Brain pericyte (primary cell): Measurements from ENCODE around the gene KRT86.
"Not testable (repeated sequence)": the region's sequence is repeated elsewhere in the genome, so short reads cannot be mapped to it uniquely, and the experiment has no call there.

Experiments used
- DNase-seq: peaks from one replicate; pipeline ENCODE4 v3.0.0-alpha.2; 2012; ENCODE audit warnings: low read depth, low spot score

Gene KRT86

DNA sequence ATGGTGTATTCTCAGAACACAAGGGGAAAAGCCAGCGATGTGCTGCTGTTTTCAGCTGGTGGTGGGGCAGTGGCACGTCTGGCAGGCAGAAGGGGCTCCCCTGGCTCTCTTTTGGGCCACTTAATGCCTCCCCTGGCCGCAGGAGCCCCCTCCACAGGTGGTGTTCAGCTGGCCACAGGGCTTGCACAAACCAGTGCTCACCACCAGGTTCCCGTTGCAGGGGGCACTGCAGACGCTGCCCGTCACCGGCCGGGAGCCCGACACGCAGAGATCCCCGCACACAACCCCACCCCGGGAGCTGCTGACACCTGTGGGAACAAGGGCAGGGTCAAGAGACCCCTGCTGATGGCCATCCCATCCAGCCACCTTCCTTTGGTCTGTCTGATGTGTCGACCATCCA is 40.1 kb downstream of the KRT86 start:
- no peak for DNase-seq

DNA sequence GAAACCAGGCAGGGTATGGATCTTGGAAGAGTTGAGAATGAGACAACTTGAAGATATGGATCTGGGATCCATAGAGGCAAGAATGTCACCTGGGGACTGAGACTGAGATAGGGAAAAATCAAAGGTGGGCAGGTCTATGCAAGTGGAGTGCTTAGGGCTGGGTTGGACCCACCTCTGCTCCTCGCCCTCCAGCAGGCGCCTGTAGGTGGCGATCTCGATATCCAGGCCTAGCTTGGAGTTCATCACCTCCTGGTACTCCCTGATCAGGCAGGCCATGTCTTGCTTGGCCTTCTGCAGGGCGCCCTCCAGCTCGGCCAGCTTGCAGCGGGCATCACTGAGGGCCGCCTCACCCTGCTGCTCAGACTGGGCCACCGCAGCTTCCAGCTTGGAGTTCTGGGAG is 41.3 kb downstream of the KRT86 start:
- not testable (repeated sequence) for DNase-seq

DNA sequence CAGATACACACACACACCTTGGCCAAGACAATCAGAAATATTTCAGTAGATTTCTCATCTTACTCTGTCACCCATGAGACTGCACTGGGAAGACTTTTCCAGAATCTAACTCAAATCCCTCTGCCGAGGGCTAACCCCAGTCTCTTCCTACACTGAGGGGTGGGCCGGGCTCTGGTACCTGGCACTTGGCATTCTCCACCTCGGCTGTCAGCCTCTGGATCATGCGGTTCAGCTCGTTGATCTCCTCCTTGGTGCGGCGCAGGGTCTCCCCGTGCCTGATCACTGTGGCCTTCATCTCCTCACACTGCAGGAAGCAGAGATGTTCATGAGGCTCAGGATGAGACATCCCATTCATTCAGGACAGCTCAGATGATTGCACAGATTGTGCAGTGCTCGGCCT is 41.8 kb downstream of the KRT86 start:
- DNase-seq, result no peak

DNA sequence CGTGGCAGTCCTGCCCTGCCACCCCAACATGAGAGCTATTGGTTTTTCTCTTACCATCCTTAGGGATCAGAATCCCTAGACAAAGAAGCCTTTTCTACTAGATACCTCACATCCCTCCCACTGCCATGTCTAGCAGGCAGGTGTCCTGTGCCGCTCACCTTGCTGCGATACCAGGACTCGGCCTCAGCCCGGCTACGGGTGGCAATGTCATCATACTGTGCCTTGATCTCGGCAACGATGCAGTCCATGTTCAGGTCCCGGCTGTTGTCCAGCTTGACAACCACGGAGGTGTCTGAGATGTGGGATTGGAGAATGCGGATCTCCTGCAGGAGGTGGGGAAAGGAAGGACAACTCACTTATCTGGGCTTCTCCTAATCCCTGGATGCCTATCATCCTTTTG is 42.3 kb downstream of the KRT86 start:
- no peak for DNase-seq

DNA sequence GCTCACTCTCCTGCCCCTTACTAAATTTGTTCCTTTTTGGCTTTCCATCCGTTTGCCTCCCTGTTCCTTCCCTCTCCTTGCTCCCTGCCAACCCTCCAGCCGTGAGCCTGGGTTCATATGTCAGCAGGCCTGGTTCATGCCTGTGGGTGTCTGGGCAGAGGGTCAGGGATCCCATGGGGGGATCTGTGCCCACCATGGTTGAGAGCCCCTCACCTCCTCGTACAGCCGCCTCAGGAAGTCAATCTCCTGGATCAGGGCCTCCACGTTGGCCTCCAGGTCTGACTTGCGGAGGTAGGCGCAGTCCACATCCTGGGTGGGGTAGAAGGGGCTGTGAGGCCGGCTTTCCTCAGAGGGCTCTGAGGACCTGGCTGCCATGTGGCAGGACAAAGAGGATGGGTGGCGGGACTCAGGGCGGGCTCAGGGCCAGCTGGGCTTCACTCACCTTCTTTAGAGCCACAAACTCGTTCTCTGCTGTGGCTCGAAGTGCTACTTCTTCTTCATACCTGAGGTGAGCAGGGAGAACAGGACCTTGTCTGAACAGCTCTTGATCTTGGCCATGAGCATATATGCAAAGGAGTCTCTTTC is 43.1 kb downstream of the KRT86 start:
- DNase-seq, result no peak

DNA sequence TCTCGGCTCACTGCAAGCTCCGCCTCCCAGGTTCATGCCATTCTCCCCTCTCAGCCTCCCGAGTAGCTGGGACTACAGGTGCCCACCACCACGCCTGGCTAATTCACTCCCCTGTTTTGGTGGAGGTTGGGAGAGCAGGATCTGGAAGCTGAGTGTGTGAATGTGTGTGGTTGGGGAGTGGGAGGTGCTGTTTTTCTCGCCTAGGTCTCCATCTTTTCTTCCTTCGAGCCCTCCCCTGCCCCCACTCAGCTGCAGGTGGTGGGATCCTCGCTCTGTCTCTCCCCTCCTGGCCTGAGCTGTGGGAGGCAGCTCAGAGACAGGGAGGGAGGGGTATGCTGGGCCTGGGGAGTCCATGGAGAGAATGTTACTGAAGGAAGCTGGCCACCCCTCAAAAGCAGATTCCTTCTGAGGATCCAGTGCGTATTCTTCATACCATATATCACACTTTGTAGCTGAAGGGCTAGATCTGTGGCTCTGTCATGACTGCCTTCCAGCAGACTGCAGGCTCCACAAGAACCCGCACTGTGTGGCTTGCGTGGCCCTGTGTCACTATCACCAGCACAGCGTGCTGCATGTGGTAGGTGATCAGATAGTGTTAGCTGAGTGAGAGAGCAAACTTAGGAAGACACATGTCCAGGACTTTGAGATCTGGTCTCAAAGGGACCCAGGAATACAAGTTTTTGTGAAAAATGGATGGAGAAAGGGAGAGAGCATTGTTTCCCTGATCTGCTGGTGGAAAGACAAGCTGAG is 44.0 kb downstream of the KRT86 start:
- DNase-seq, result no peak

DNA sequence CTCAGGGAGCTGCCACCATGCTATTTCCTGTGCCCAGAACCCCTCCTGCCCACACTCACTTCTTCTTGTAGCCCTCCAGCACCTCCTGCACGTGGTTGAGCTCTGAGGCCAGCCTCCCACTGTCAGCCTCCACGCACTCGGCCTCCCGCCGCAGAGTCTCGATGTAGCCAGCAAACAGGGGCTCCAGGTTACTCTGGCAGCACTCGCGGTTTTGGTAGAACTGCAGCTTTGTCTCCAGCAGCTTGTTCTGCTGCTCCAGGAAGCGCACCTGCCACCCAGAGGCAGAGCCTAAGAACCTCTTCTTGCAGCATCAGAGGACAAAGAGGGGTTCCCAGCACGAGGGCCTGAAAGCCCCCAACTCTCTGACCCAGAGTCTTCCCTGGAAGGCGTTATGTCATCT is 44.7 kb downstream of the KRT86 start:
- DNase-seq, result no peak

DNA sequence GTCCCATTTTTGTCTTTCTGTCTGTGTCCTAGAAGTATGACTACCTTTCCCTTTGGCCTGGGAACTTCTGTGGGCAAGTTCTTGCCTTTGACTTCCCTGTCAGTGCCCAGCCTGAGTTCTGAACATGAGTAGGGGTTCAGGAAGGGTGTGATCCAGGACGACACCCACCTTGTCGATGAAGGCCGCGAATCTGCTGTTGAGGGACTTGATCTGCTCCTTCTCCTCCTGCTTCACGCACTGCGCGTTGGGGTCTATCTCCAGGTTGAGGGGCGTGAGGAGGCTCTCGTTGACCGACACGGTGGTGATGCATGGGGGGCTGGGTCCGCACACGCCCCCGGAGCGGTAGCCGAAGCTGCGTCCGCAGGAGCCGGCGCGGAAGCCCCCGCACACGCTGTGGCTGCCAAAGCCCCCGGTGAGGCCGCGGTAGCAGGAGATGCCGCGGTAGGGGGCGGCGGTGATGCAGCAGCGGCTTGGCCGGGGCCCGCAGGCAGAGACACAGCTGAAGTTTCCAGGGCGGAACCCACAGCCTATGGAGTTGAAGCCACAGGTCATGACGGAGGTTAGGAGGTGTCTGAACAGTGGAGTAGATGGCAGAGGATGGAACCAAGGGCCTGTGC is 46.4 kb downstream of the KRT86 start, which contains the start of gene KRT83:
TSS of gene KRT83 (minus strand) at position 615 of the 617 bp plus-strand sequence. CDS start at position 552, 63 bp downstream.
- DNase-seq, result no peak

DNA sequence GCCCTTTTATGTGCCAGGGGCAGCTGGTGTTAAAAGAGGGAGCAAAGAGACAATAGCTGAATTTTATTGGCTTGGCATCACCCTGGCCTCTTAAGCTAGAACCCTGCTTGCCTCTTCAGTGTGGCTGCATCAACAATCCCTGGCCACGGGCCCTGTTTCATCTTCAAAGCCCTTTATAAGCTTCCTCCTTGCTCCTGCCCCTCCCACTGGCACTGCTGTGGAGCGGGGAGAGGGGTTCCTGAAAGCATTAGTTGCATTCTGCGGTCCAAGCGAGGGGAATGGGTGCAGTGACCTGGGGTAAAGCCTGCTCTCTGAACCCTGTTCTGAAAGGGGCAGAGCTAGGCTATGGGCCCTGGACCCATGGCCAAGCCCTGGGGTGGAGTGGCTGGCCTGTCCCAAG is 47.0 kb downstream of the KRT86 start:
- DNase-seq, result no peak

DNA sequence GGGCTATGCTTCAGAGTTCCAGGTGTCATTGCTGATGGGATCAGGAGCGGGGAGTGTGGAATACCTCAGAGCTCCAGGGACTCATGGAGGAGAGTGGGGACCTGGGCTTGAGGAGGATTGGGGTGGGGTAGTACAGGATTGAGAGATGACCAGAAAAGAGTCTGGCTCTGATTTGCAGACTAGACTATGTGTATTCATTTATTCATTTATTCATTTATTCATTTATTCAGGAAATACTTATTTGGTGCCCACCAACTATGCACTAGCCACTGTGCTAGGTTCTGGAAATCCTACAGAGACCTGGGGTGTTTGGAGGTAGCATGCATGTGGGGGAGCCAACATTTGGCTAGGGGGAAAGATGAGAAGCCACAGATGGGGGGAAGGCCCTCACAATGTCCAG is 47.6 kb downstream of the KRT86 start:
- no peak for DNase-seq

DNA sequence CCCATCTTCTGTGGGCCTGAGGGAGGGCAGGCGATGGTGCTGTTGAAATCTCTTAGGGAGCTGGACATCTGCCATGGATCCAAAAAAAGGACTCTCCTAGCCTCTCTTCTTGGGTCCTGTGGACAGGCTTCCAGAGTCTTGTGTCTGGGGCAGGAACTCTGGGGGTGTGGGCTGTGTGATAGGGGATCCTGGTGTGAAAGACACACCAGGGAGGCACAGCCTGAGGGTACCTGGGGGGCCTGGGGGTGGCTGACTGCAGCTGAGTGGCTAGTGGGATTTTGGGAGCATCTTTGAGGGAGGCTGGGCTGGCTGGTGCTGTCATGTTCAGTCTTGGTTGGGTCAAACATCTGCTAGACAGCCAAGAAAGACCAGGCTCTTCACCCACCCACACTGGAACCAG is 48.6 kb downstream of the KRT86 start:
- DNase-seq, result no peak

DNA sequence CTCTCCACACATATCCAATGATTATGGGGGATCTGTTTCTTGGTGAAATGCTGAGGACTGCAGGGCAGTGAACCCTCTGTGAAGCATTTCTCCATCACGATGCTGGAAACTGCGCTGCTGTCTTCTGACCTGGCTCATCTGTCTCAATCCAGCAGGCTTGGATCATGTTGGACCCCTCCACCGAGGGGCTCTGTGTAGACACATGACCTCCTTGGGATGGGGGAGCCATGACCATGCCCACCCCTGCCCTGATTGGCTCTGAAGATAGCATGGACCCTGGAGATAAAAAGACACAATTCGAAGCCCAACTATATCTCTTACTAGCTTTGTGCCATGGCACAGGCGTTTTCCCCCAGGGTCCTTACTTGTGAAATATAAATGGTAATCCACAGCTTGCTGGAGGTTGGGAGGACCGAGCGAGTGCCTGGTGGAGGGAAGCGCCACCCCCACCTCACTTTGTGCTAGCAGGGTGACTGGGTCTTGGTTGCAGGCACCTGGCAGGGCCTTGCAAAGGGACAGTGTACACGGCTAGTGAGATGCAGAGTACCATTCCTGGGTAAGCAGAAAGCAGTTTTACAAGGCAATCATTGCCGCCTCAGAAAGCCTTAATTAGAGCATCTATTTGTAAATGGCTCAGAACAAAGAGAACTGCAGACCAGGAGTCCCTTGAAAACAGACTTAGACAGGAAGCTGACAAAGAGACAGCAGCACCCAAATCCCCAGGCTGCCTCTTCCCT is 49.1 kb downstream of the KRT86 start:
- no peak for DNase-seq

DNA sequence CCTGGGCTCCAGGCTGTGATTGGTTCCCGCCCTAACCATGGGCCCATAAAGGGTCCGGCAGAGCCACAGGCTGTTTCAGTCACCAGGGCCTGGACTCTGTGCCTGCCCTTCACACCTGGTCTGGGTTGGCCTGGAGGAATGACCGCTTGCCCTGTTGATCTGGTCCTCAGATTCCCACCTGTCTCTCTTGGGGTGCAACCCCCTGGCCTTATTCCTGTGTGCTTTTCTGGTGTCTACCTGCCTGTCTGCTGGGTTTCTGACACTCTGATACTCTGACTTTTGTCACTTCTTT is 49.7 kb downstream of the KRT86 start:
- DNase-seq, result no peak

DNA sequence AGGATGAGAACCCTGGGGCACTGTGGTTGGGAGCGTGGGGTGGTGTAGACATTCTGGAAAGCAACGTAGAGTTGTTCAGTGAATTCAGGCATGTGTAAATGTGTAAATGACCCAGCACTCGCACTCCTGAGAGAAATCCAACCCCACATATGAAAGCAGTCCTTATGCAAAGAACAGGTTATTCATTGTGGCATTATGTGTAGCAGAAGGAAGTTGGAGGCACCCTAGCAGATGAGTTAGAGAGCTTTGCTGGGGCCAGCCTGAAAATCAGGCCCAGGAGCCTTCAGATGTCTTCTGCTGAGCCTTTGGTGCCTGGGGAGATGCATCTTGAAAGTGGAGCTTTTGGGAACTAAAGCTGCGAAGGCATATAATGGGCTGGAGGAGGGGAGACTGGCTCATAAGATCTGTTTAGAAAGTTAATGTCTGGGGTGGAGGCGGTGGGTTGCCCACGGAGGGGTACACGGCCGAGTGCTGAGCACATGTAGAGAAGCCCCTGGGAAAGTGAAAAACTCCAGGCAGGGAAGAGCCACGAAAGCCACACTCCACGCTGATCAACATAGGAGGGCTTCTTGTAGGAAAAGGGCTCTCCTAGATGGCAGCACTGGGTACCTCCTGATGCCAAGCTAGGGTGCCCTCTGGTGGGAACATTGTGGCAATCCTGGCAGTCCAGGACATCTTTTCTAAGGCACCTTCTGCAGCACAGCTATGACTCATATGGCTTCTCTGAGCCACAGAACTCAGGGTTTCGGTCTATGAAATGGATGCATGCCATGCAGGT is 52.8 kb downstream of the KRT86 start:
- peak; percentile 59 for DNase-seq

DNA sequence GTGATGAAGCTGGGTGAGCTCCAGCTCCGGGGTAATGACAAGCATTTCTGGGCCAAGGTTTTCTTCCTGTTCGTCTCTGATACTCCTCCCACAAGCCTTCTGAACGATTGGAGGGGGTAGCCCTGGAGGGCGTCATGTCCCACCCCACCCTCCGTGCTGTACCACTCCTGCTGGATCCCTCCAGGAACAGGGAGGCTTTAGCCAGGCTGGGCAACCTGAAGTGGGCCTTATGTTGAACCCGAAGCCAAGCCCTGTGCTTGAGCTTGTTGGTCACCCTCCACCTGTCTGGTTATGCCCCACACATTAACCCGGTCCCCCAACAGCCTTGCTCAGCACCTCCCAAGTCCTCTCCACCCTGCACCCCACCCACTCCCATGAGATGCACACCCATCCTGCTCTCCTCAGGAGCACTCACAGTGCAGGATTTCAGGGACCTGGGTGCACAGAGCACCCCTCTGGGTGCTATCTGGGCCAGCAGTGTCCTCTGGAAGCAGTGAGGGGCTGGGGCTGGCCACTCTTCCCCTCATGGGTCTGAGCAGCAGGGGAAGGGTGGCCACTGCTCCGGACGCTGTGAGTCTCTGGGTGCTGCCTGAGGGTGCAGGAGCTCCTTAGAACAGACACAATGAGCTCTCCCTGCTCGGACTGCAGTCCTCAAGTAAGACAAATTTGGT is 53.5 kb downstream of the KRT86 start:
- DNase-seq, result no peak

DNA sequence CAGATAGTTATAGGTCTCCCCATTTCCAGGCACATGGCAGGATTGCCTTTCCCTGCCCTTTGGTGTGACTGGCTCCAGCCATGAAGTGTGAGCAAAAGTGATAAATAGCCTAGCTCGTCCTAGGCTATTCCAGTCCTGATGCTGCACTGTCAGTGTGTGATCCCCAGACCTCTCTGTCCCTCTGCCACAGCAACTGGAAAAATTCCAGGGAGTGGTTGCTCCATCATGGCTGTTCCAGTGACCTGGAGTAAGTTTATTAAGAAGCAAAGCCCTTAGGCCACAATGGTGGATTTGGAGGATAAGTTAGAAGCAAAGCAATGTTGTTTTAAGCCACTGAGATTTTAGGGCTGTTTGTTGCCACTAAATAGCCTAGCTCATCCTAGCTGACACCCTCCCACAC is 56.6 kb downstream of the KRT86 start:
- DNase-seq, result no peak

DNA sequence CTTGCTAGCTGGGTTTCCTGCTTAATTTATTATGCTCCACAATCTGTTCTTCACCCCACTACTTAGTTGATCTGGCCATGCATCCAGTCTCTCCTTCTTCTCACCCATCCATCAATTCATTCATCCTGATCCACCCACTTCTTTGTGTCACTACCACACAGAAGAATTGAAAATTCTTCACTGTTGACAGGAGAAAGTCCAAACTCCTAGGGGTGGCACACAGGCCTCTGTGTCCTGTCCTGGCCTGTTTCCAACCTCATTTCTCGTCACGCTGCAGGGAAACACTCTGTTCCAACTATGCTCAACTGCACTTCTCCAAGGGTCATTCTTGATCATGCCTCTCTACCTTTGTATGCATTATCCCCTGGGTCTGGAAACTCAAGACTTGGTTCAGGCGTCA is 57.4 kb downstream of the KRT86 start:
- DNase-seq, result no peak

DNA sequence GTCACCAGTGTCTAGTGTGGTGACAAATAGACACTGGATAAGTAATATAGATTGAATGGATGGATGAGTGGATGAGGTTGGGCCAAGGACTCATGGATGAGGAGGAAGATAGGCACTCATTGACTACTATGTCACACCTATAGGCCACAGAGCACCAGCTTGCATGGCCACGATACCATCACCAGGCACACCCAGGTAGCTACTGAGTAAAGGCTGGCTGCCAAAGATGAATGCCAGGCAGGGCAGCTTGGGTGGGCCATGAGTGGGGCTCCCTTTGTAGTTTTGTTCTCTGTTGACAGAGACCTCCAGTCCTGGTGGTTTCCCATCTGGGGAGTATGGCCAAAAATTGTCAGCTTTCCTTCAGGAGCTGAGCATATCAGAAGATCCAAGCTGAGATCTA is 57.9 kb downstream of the KRT86 start:
- DNase-seq, result no peak

DNA sequence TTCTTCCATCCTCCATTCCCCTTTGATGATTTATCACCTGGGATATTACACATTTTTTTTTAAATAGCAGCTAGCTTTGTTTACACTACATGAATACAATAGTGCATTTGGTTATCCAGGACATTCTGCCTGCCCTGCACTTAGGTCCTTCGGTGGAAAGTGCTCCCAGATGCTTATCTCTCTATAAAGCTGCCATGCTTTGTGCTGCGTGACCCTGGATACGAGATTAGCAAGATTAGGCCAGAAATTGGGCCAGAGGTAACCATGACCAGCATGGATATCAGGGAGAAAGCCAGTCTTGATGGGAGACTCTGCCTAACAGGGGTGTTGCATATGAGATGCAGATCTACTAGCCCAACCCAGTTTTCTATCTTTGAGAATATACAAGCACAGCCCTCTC is 58.9 kb downstream of the KRT86 start:
- DNase-seq, result no peak

DNA sequence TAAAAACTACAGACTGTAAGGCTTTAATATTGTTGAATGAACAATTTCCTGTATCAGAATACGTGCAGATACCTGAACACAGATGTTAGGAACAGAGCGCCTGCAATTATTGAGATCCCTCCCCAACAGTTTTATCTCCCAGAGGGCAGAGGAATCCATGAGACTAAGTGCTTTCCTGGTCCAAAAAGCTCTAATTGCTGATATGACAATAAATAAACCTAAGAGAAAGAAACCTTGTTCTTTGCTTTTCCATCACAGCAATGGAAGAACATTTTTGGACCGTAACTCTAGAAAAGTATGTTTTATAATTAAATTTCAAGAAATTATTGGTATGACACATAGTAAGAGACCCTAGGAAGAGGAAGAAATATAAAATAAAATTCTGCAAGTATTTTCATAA is 59.7 kb downstream of the KRT86 start:
- no peak for DNase-seq

DNA sequence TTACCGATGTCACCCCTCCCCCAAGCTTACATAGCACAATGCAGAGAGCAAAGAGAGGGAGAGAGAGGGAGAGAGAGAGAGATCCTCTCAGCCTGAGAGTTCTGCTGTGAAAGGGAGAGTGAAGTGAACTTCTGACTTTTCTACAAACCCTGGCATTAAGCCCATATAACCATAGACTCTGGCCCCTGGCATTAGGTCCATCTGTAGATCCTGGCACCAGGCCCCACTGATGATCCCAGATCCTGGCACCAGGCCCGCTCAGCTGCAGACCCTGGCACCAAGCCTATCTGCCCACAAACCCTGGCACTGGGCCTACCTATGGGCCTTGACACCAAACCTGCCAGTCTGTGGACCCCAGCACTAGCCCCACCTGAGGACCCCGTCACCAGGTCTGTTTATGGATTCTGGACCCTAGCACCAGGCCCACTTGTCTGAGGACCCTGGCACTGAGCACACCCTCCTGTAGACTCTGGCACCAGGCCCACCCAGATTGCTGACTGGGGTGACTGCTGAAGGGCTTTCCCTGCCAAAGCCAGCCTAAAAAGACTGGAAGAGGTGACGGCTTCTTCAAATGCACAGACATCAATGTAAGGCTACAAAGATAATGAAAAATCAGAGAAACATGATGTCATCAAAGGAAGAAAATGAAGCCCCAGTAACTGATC is 61.3 kb downstream of the KRT86 start:
- DNase-seq, result no peak
